ENCODE measurements around the gene URM1. TPM values are rescaled to one million over a fixed set of nuclear protein-coding genes. Genes with fewer than 3 reads are reported as not detected.

The URM1 gene
- 40.6 and 45.3 TPM in 2 replicates for total RNA-seq

DNA sequence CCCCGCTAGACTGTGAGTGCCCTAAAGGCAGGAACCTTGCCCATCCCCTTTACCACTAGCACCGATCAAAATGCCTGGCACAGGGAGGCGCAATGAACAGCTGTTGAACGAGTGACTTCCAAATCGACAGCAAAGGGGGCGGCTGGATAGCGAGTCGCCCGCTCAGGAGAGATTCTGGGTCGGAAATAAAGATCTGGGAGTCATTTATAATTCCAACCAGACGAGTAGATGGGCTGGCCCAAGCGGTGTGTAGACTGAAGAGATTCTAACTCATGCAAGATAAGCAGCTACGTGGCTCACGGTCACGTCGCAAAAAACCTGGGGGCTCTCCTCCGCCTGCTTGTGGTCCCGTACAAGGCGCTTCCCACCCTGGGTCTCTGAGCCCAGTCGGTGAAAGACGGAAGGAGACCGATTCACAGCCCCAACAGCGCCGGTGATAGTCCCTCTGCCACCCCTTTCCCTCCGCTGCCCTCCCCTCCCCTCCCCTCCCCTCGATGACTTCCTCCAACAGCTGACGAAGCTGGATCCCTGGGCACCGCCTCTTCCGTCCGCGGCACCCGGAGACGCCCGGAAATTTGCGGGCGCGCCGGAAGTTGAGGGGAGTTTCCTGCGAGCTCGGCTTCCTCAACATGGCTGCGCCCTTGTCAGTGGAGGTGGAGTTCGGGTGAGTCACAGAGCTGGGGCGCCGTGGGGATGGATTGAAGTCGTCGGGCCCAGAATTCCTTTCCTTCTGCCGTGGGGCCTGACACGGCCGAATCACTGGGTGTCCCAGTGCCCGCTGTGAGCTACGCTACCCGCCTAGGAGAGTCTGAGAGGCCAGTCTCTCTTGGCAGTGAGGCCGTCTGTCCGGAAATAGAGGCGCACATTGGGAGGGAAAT, at the start of gene URM1:
URM1 (plus strand) TSS at position 623 of the 878 bp plus-strand sequence; CDS start at position 630, 7 bp downstream.

DNA sequence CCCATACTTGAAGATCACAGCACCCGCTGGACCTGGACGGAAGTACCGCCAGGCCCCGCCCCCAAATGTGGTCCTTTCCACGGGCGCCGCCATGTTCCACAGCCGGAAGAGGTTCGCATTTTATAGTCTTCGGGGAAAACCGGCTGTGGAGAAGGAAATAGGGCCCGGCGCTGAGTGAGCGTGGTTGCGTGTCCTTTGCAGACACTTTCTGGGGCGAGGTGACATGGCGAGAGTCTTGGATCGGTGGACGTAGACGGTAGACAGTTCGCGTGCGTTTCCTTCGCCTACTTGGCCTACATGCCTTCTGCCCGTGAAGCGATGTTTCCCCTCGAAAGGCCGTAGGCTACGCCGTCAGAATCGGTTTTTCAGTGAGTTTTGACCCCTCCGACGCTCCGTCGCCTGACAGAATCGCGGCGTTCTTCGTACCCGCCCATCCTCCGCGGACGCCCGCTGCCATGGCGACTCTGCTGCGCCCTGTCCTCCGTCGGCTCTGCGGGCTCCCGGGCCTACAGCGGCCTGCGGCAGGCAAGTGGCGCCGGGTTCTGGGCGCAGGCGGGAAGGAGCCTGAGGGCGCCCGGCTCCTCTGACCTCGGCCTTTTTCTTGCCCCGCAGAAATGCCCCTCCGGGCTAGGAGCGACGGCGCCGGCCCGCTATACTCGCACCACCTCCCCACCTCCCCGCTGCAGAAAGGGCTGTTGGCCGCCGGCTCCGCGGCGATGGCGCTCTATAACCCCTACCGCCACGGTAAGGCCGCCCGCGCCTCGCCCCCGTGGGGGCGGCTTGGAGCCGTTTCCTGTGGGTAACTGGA, 48.6 kb upstream of the URM1 start, which contains the start of the genes COQ4 and TRUB2:
COQ4 (plus strand) TSS at position 436 of the 808 bp plus-strand sequence; CDS start at position 456, 20 bp downstream.
TRUB2 (minus strand) TSS at position 44 of the 808 bp plus-strand sequence; CDS start at position 5, 39 bp downstream.

DNA sequence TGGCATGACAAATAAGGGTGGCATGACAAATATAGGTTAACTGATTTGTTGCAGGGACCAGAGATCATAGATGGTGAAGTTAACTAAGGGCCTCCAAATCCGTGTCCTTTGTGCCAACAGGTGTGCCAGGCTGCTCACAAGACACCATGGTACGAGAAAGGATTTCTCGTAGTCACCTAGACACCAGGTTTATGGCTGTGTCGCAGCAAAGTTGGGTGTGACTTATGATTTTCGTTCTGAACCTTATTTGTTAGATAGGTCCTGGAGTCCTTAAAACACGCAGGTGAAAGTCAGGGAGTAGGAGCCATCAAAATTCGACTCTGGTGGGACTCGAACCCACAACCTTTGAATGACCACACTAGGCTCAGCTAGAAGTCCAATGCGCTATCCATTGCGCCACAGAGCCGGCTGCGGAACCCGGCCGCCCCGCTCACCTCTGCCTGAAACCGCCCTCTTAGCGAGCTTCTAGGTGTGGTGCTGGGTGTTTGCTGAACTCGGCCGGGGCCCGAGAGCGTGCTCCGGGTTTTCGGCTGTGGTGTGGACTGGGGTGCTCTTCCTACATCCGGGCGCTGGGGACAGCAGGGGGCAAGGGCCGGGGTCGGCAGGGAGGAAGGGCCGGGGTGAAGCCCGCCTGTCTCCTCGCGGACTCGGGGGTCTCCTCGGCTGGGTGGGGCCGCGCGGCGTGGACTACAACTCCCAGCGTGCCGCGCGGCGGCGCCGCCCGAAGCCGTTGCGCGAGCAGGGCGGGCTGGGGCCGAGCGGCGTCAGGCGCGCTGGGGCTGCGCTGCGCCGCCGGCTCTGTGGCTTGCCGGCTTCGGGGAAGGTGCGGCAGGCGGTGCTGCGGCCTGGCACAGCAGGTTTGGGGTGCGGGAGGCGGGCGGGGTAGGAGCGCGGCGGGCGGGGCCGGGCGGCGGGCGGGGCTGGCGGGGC, 31.1 kb upstream of the URM1 start, which contains the start of gene SLC27A4:
SLC27A4 (plus strand) TSS at position 767 of the 930 bp plus-strand sequence. CDS start 2,606 bp downstream, outside the sequence.

DNA sequence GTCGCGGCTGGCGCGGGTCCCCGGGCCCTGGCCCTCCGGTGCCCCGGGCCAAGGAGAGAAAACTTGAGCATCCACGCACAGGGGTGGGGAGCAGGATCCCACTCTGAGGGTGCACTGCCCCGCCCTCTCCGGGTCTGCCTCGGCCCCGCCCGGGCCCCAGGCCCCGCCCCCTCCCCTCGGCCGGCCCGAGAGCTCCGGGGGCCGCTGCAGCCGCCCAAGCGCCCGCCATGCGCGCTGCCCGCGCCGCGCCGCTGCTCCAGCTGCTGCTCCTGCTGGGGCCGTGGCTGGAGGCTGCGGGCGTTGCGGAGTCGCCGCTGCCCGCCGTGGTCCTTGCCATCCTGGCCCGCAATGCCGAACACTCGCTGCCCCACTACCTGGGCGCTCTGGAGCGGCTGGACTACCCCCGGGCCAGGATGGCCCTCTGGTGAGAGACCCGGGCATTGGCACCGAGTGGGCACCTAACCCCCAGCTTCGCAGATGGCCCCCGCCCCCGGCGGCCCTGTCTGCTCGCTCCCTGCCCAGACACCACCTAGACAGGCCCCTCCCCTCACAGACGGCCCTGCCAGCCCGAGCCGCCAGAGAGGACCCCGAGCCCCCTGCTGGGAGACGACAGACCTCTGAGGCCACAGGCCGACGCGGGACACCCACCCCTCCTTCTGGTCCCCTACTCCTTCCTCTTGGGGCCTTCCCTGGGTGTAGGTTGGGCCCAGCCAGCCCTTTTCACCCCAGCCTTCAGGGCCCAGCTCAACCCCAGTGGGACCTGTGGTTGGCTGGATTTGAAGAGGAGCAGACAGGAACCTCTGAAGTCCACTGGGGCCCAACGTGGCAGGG, 49.7 kb downstream of the URM1 start, which contains the start of gene CERCAM:
CERCAM (plus strand) TSS at position 207 of the 831 bp plus-strand sequence; CDS start at position 228, 21 bp downstream.

Other genes with a start within 250 kb of the URM1 start
- 56.7 and 90.5 TPM in 2 replicates for gene PTGES2, start 243.6 kb upstream of the URM1 start, total RNA-seq
- not detected in 2 replicates for gene LCN2, start 221.9 kb upstream of the URM1 start, total RNA-seq
- 256 and 309 TPM in 2 replicates for gene BBLN, start 211.1 kb upstream of the URM1 start, total RNA-seq
- gene CIZ1, start 179.8 kb upstream of the URM1 start, total RNA-seq = 45.0 and 49.4 TPM in 2 replicates
- gene DNM1, start 168.0 kb upstream of the URM1 start, total RNA-seq = 1.4 and 5.2 TPM in 2 replicates
- 101 and 105 TPM in 2 replicates for gene GOLGA2, start 95.4 kb upstream of the URM1 start, total RNA-seq
- 57.1 and 57.4 TPM in 2 replicates for gene SWI5, start 95.1 kb upstream of the URM1 start, total RNA-seq
- 14.0 and 23.9 TPM in 2 replicates for gene TRUB2, start 48.9 kb upstream of the URM1 start, total RNA-seq
- 51.6 and 57.2 TPM in 2 replicates for gene COQ4, start 48.5 kb upstream of the URM1 start, total RNA-seq
- gene SLC27A4, start 30.8 kb upstream of the URM1 start, total RNA-seq = 16.1 and 19.9 TPM in 2 replicates
- gene CERCAM, start 49.5 kb downstream of the URM1 start, total RNA-seq = 177 and 187 TPM in 2 replicates
- 49.6 and 57.4 TPM in 2 replicates for gene ODF2, start 84.6 kb downstream of the URM1 start, total RNA-seq
- 30.0 and 35.1 TPM in 2 replicates for gene GLE1, start 133.3 kb downstream of the URM1 start, total RNA-seq
- 195 and 254 TPM in 2 replicates for gene SPTAN1, start 181.2 kb downstream of the URM1 start, total RNA-seq